Panc1 (cell line): ENCODE measurements around the gene GOLGA6C.

Source experiments
- POLR2AphosphoS5 ChIP-seq: IDR thresholded peaks from 2 replicates; pipeline ENCODE4 v1.6.1; 2012; ENCODE audit warnings: mild to moderate bottlenecking, low read depth, low read length, moderate library complexity
- REST ChIP-seq, 2 experiments: IDR thresholded peaks; 2 replicates each; pipeline ENCODE4 v1.6.1; 2011 to 2012; ENCODE audit warnings: low read depth in 2 of 2, control low read depth in 1 of 2, low read length in 1 of 2, mild to moderate bottlenecking in 1 of 2, moderate library complexity in 1 of 2; ENCODE audit not compliant: insufficient read depth in 1 of 2
- SIN3A ChIP-seq: IDR thresholded peaks from 2 replicates; pipeline ENCODE4 v1.6.1; 2012; ENCODE audit warnings: low read depth, mild to moderate bottlenecking, low read length, moderate library complexity, borderline replicate concordance; ENCODE audit not compliant: insufficient read depth
- TCF7L2 ChIP-seq: IDR thresholded peaks from 2 replicates; pipeline ENCODE4 v1.6.1; 2011; ENCODE audit warnings: mild to moderate bottlenecking, low read depth, low read length, inconsistent platforms
- TF ChIP-seq, protein P1 (sequence below): fragments of 450-650 bp; IDR thresholded peaks from 2 replicates; pipeline ENCODE4 v1.5.1; 2017; ENCODE audit warnings: mild to moderate bottlenecking

DNA sequence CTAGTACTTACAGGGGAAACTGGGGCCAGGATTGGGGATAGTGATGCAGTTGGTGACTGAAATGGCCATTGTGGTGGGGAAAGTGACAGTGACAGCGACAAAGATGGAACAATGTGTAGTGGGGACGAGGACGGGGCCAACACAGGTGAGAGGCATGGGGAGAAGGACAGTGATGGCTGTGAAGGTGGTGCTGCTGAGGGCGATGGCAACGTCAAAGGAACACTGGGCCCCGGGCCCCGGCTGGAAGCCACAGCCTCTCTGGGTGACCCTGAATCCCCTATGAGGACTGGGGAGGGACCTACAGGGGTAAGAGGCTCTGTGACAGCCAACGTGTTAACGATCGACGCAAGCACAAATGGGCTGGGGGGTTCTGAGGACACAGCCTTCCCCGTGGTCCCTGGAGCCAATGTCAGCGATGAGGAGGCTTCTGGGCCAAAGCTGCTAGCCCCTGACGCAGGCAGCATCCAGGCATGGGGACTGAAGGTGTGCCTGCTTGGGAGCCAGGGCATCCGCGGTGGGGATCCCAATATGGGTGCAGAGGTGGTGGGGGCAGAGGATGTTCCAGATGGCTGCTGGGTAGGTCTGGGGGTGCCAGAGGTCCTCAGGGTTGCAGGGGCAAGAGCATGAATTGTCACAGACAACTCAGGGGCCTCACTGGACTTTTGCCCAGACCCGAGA is 25.2 kb upstream of the GOLGA6C start:
- no peak for TF ChIP-seq POLR2AphosphoS5
- TF ChIP-seq, protein P1, sequence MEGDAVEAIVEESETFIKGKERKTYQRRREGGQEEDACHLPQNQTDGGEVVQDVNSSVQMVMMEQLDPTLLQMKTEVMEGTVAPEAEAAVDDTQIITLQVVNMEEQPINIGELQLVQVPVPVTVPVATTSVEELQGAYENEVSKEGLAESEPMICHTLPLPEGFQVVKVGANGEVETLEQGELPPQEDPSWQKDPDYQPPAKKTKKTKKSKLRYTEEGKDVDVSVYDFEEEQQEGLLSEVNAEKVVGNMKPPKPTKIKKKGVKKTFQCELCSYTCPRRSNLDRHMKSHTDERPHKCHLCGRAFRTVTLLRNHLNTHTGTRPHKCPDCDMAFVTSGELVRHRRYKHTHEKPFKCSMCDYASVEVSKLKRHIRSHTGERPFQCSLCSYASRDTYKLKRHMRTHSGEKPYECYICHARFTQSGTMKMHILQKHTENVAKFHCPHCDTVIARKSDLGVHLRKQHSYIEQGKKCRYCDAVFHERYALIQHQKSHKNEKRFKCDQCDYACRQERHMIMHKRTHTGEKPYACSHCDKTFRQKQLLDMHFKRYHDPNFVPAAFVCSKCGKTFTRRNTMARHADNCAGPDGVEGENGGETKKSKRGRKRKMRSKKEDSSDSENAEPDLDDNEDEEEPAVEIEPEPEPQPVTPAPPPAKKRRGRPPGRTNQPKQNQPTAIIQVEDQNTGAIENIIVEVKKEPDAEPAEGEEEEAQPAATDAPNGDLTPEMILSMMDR: no peak
- no peak for TF ChIP-seq SIN3A
- no peak for TF ChIP-seq TCF7L2
- no peak for TF ChIP-seq REST (IDR thresholded peaks at IDR 0.05; ENCODE audit: insufficient read depth in 1 of 2, low read depth in 2 of 2, low read length in 1 of 2)
